NCI-H748 treated with DMSO at 0.1 percent for 48 hours (cell line): ENCODE data around the gene SPON2.

Experiments used
- DNase-seq: peaks from one replicate; lab custom pipeline; 2025; lab: John Stamatoyannopoulos, UW

The SPON2 gene

DNA sequence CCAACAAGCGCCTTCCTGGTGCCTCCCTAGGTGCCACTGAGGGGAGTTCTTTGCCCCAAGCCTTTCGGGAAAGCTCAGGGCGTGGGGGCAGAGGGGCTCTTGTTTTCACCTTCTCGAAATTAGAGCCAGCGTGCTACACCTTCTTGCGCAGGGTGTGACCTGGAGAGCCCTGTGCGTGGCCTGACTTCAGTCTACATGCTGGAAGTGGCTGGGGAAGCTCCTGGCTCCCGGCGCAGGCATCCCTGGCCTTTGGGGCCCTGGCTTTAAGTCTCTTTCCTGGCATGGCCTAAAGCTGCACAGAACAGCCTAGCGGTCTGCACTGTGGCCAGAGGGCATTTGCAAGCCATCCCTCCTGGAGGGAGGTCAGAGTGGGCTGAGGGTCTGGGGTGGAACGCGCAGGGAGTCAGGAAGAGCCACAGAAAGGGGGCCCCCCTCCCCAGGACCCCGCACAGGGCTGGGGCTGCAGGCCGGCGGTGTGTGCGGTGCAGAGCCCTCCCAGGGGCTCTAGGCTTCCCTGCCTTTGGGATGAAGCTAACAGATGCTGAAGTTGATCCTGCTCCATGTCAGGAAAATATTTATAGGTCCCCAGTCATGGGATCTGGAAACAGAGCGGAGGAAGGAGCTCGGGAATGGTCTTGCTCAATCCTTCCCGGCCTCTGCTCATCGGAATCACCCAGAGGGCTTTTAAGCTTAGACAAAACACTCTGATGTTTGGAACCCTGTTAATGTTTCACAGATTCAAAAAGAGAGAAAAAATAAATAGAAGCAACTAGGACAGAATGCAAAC is 781 bp upstream of the SPON2 start:
- no peak for DNase-seq

DNA sequence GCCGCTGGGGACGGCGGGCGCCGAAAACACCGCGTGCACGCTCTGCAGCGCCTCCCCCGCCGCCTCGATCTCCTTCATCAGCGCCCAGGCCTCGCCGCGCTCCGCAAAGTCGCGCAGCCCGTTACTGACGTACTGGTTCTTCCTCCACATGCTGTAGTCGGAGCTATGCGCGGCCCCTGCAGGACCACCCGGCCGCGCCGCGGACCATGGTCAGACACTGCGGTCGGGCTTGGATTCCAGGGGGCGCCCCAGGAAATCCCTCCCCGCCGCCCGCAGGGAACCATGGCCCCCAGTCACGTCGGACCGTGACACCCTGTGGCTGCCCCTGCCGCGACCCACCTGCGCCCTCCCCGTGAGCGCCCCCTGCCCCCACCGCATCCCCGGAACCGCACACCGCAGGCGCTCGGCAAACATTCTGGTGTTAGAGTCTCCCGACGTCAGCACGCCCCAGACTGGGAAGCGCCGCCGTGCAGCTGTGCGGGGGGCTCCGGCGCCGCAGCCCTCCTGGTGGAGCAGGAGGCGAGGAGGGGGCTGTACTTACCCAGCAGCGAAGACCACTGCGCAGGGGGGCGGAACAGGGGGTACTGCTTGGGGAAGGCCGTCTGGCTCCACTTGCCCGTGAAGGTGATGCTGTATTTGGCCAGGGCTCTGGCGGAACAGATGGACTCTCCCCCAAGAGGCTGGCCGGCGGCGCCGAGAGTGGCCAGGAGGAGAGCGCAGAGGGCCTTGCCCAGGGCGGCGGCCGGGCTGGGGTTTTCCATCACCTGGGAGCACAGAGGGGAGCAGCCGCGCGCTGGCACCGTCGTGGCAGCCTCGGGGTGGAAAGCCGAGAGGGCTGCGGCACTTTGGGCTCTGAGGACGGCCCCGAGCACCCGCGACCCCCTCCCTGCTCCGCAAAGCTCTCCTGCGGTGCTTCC is 814 bp downstream of the SPON2 start:
- DNase-seq, result no peak

DNA sequence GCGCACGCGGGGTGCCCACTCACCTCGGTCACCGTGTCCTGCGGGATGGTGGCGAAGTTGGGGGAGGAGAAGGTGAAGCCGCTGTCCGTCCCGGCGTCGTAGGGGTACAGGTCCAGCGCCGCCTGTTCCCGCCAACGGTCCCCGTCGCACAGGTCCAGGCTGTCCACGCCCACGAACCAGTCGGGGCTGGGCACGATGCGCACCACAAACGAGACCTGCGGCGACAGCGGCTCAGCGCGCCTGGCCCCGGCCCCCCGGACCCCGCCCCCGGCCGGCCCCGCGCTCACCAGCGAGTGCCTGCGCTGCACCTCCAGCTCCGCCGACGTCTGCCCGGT is 1.4 kb downstream of the SPON2 start:
- no peak for DNase-seq

DNA sequence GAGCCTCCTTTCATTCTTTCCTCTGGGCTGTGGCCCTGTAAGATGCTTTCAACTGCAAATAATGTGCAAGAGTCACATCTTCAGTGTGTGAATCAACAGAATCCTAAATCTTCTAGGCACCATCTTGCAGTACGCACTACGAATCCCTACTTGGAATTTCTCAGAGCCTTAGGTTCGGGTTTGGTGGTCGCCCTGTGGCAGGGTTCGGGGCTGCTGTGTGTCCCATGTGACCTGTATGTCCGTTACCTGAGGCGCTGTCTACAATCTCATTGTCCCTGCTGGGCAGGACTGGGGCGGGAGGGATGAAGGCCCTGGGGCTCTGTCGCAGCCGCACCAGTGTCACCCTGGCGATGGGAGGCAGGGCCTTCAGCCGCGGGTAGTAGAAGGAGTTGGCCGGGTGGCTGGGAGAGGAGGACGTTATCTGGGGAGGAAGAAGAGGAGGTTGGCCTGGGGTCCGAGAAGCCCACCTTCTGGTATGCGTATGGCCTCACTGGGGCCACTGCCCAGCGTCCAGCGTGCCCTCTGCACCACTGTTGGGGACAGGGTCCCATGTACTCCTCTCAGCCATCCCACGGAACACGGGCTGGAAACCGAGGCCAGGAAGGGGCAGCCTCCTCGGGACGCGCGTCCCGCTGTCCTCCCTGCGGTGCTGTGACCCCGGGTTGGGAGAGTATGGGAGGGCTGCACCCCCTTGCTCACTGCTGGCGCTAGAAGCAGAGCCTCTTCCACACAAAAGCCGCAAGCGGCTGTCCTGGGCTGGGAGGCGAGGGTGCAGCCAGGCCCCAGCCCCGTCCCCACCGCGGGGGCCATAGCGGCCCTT is 2.0 kb downstream of the SPON2 start:
- DNase-seq, result no peak

DNA sequence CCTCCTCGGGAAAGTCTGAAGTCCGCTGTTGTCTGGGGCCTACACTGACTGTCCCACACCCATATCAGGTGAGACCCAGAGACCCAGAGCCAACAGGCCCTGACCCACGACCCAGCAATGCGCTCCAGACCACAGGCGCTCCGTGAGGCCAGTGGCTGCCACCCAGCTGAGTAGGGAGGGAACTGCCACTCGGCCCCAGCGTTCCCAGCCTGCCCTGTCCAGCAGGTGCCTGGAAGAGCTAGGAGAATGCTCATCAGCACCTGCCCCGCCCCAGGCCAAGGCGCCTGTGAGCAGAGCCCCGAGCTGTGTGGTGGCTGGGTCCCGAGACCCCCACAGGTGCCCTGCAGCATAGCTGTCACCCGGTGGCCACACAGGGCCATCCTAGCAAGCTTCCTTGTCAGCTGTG is 2.7 kb downstream of the SPON2 start:
- no peak for DNase-seq

DNA sequence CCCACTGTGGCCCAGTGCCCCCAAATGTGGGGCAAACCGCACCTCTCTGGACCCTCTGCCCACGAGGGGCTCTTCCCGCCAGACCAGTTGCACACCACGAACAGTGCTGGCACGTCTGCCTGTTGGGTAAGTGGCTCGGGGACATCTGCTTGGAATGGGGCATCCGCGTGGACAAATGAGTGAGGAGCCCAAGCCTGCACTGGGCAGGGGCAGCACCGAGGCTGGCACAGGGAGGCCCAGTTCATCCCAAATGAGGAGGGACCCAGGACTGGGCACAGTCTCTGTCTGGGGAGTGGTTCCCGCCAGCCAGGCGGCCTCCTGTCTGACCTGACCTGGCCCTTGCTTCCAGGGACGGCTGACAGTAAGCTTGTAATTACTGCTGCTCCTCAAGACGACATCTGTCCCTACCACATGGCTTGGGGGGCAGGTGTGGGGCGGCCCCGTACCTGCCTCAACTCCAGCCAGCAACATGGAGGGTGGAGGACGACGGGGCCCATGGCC is 3.2 kb downstream of the SPON2 start:
- DNase-seq, result no peak

DNA sequence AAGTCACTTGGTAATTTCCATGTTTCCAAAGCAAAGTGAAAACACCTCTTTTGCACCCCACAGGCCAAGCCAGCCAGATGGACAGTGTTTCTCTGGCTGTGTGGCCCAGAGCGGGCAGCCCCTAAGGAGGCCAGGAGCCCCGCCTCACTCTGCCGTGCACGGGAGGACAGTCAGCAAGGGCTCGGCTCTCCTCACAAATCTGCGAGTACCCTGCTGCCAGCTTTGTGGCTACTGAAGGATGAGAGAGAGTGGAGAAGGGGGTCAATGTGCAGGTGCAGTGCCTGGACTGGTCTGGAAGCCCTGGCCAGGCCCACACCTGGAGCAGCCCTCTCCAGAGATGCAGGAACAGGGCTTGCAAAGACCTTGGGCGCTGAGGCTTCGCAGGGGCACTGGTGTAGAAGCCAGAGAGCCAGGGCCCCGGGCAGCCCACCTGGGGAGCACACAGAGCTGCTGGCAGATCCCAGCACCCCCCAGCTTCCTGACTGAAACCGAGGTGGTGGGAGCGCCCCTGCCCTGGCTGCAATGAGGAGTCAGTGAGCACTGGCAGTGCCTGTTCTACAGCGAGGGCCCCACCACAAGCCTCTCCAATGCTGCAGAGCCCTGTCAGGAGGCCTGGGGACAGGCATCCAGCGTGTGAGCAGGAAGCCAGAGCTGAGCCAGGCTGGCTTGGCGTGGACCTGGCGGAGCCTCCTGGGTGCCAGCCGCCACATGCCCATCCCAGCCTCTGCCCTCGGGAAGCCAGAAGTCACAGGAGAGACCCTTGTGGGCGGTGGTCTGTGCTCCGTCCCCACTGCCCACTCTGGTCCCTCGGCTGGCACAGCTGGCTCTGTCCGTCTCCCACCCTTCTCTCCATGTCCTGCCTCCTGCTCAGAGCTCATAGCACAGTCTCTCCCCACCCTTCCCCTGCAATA is 3.9 kb downstream of the SPON2 start:
- DNase-seq, result no peak

DNA sequence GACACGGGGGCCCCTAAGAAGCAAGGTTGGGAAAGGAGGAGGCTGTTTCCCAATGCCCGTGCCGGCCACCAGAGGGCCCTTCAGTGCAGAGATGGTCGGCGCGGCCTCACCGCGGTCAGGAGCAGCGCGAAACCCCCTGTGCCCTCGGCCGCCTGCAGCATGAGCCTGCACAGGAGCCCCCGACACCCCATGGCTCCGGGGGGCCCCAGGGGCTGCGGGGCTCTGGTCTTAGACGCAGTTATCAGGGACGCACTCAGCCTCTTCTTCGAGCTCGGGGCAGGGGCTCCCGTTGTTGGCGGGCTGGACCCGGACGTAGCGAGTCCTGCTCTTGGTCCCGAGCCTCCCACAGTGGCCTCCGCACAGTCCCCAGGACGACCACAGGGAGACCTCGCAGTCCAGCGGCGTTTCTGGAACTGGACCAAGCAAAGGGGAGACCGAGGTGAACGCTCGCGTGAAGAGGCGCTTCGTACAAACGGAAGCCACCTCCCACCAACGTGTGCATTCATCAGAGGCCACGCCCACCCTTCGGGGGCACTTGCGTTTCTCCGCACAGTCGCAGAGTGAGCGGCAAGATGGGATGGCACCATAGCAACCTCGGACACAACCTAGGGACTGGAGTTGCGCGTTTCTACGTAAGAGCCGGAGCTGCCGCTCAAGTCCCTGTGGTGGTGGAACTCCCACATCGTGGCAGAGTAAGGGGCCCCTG is 5.0 kb downstream of the SPON2 start:
- peak; percentile 30 for DNase-seq

DNA sequence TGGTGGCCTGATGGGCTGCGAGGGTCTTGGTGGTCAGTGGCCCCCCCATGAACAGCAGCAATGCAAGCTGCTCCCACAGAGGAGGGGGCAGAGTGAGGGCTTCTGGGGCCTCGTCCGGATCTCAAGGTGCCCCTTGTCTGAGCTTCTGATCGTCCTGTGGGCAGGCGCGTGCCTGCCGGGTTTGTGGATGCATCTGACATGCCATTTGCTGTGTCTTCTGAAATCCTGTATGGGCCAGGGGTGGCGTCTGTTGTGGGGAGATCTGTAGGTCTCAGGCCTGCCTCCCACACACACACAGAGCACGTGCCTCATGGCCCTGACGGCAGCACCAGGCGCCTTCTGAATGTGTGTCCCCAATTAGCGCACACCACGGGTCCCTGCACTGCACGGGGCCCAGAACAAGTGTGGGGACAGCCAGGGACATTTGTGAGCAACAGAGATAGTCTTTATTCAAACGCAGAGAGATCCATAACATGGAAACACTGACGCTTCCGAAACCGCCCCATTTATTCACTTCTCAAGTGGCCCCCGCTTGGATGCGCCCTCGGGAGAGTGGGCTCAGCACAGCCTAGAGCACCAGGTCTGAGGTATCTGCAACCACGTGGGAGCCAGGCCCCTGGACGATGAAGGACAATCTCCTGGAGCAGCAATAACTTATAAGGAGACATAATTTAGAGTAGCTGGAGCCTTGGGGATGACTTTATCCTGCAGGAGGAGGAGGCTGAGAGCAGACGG is 5.7 kb downstream of the SPON2 start:
- DNase-seq, result no peak

DNA sequence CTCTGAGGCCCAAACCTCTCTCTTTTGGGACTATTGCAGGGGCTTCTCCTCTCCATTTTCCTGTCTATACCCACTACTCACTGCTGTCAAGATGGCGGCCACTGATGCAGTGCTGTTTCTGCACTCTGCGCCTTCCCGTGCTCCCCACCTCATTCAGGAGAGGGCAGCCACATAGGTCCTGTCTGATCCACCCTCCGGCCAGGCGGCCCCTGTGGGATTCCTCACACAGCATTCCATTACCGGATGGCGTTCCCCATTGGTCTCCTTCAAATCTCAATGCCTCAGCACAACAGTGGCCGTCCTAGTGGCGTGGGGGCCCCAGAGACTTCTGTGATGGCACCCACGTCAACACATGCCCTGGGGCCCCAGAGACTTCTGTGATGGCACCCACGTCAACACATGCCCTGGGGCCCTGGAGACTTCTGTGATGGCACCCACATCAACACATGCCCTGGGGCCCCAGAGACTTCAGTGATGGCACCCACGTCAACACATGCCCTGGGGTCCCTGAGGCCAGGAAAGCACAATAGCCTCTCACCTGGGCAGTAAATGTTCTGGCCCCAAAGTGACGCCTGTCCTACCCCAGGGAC is 7.3 kb downstream of the SPON2 start:
- DNase-seq, result no peak

DNA sequence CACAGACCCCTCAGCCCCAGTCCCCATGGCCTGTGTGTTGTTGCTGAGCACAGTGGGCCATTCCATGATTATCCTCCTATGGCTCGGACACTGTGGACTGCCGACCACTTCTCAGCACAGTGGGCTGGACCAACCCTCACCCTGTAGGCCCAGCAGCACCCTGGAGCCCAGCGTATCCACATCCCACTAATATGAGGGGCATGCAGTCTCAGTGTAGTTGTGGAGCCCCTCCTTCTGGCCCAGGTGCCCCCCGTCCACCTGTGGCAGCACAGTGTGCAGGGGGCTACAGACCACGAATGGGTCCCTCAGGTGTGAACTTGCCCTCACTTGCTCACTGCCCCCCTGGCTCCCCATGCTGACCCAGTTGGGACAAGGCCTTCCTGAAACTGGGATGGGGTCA is 7.9 kb downstream of the SPON2 start:
- no peak for DNase-seq

DNA sequence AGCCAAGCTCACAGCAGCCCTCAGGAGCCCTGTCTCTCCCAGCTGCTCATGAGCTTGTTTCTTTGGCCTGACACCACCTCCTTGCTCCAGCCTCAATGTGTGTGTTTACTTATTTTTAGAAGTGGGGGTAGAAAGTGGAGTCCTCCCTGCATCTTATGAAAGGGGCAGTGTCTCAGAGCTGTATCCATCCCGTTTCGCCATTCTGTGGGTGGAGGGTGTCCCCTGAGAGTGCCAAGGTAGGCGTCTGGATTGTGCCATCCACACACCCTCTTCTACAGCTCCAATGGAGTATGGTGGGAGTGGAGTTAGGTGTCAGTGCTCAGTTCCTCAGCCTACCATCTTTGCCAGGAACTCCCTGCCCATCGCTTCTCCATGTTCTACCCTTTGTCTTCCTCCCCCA is 8.3 kb downstream of the SPON2 start:
- no peak for DNase-seq

DNA sequence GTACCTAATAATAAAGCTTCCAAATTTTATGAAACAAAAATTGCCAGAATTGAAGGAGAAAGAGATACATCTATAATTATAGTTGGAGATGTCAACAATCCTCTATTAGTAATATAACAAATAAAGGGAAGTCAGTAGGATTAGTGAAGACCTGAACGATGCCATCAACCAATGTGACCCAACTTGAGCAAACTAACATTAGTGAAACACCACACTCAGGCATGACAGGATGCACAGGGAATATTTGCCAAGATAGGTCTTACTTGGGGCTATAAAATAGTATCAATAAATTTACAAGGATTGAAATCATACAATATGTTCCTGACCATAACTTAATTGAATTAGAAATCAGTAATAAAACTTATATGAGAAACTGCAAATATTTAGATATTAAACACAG is 12.0 kb downstream of the SPON2 start:
- DNase-seq, result no peak

DNA sequence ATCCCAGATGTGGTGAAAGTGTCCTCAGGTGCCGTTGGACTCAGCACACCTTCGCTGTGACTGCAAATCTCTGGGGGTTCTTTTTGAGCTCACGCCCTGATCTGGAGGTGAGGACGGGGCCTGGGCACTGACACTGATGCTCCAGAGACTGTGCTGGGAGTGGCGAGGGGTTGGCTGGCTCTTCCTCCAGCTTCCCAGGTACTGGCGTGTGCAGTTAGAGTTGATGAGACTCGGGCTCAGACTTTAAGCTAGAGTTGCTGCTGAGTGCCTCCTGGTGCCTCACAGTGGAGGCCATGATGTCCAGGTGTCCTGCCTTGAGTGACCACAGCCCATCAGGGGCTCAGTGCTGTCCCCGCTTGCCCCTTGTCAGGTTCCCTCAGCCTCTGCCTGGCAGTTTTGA is 16.3 kb downstream of the SPON2 start:
- DNase-seq, result no peak

DNA sequence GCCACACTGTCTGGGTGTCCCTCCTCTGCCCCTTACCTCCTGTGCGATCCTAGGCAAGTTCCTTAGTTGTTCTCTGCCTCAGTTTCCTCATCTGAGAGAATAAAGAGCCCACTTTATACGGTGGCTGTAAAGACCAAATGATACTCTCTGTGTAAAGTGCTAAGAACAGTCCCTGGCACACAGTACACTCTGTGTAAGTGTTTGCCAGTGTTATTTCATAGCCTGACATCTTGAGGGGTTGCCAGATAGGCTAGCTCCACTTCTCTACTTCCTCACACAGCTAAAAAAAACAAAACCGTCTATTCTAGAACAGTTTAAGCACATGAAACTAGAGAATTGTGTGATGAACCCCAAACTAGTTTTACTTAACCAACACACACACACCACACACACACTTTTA is 17.1 kb downstream of the SPON2 start:
- DNase-seq, result no peak

DNA sequence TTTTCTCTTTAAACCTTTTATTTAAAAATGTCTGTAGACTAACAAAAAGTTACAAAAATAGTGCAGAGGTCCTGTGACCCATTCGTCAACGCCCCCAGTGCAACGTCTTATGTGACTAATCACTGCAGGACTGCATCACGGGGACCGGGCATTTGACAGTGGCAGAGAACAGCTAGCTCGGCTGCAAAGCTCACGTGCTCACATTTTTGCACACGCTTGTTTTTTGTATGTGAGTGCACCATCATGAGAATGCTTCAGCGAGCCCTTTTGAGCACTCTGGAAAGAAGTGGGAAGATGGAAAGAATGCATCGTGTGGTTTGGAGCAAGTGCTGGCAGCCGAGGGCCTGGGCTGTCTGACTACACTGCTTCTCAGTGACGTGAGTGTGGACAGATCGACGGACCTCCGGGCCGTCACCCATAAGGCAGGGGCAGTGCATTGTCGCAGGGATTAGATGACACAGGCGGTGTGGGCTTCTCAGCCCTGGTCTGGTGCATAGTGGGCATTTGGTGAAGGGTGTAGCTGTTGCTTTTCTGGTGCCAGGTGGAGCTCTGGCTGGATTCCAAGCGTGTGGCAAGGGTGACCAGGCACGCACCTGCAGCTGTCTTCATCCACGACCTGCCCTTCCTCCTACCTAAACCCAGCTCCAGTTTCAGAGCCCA is 17.7 kb downstream of the SPON2 start:
- no peak for DNase-seq

DNA sequence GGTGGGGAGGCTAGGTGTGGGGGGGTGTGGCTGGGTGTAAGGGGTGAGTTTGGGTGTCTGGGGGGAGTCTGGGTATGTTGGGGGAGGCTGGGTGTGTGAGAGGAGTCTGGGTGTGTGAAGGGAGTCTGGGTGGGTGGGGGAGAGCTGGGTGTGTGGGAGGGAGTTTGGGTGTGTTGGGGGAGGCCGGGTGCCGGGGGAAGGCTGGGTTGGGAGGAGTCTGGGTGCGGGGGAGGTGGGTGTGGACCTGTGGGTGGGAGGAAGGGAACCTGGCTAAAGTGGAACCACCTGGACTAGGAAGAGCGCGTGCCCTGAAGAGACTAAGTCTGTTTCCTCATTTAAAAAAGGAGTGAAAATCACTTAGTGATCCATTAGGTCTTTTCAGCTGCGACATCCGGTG is 18.3 kb downstream of the SPON2 start:
- DNase-seq, result no peak

DNA sequence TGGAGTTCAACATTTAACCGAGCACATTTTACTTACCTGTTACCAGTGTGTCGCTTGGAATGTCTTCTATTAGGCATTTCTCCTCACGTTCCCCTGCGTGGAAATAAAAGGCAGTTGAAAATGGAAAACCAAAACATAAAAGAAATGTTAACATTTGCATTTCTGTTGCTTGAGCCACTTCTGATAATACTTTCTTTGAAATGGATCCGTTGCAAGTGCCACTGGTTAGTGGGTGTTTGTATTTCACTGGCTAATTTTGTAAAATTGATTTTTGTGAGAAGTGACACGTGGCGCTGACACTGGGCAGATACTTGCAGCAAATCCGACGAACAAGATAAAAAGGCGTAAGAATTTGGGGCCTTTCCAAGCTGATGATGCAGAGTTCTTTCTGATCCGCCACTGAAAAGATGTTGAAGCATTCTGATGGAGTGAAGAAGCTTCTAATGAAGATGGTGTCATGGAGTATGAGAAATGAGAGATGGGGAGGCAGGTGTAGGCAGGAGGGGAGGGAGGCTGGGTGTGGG is 18.8 kb downstream of the SPON2 start:
- DNase-seq, result no peak

DNA sequence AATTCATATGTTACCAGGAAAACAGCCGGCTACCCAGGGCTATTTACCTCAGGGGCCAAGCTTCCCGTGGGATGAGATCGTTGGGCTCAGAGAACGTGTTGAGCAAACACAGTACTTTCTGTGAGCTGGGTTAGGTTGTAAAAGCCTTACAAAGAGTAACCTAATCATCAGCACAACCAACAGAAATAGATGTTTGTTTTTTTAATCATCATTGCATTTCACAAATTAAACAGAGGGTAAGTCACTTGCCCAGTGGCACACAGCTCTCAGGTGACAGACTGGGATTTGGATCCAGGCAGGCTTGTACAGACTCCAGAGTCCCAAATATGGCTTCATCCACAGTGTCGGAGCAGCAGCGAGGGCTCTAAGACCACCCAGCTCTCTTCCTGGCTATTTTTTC is 20.1 kb downstream of the SPON2 start:
- no peak for DNase-seq
